ENCODE results near the gene TRERF1. TPM values are rescaled to one million over a fixed set of nuclear protein-coding genes. Genes with fewer than 3 reads are reported as not detected.
A peak's percentile ranks its signal among the peaks of the same experiment; 100 is the strongest.

The TRERF1 gene, protein sequence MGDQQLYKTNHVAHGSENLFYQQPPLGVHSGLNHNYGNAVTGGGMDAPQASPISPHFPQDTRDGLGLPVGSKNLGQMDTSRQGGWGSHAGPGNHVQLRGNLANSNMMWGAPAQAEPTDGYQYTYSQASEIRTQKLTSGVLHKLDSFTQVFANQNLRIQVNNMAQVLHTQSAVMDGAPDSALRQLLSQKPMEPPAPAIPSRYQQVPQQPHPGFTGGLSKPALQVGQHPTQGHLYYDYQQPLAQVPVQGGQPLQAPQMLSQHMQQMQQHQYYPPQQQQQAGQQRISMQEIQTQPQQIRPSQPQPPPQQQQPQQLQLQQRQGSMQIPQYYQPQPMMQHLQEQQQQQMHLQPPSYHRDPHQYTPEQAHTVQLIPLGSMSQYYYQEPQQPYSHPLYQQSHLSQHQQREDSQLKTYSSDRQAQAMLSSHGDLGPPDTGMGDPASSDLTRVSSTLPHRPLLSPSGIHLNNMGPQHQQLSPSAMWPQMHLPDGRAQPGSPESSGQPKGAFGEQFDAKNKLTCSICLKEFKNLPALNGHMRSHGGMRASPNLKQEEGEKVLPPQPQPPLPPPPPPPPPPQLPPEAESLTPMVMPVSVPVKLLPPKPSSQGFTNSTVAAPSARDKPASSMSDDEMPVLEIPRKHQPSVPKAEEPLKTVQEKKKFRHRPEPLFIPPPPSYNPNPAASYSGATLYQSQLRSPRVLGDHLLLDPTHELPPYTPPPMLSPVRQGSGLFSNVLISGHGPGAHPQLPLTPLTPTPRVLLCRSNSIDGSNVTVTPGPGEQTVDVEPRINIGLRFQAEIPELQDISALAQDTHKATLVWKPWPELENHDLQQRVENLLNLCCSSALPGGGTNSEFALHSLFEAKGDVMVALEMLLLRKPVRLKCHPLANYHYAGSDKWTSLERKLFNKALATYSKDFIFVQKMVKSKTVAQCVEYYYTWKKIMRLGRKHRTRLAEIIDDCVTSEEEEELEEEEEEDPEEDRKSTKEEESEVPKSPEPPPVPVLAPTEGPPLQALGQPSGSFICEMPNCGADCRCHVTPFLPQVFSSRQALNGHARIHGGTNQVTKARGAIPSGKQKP (N-terminal part only)
- 3.7 TPM for total RNA-seq

DNA sequence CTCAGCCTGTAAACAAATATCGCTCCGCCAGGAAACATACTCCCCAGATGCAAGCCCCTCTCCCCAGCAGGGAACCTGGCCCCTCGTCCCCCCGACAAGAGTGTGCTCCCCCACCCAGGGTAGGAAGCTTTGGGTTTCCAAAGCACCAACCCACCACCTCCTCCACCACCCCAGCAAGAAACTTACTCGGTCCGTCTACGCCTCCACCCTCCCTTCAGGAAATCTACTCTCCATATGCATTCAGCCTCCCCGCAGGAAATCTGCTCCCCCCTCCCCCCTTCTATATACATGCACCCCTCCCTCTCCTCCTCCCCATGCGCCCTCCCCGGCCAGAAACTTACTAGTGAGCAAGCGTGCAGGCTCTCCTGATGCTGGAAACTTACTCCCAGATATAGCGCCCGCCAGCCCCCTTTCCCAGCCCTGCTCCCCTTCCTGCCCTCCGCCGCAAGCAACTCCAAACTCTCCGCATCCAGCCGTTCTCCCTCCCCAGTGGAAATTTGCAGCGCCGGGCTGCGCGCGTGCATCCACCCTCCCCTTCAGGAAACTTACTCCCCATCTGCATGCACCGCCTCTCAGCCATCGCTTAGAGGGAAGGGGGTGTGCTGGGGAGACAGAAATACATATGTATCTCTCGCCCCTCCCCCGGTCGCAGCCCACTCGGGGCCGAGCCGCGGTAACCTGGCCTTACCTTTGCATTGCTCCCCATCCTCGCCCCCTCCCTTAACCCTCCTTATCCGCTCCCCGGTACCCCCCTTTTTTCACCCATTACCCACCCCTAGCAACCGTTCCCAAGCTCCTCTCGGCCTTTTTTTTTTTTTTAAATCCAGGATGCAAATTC is at the start of gene TRERF1:
TRERF1 (minus strand) TSS at position 594 of the 838 bp plus-strand sequence. CDS start 182,336 bp downstream, outside the sequence.
- H3K4me1 ChIP-seq (ENCODE audit: control insufficient read depth in 3 of 3, insufficient read depth in 3 of 3, low read length in 3 of 3): peaks cover 20 to 25% (median 21%) of the 10 kb centered on the region in 3 donors
- no peaks in the 10 kb centered on the region for H3K9me3 ChIP-seq (ENCODE audit: control insufficient read depth in 3 of 3, low read length in 3 of 3)
- peak within 1 kb of the TSS; percentile 64 for H3K27ac ChIP-seq (ENCODE audit: low read depth, low read length)
- H3K4me3 ChIP-seq (ENCODE audit: low read length in 3 of 3): peak within 1 kb of the TSS; percentile 81 to 86 (median 83)
- H3K9ac ChIP-seq (ENCODE audit: low read depth in 1 of 3, low read length in 3 of 3): peak within 1 kb of the TSS; percentile 64 to 80 (median 79)
- H3K36me3 ChIP-seq (ENCODE audit: control insufficient read depth in 3 of 3, insufficient read depth in 3 of 3, low read length in 3 of 3): no peaks in the 10 kb centered on the region
- H3K27me3 ChIP-seq (ENCODE audit: control insufficient read depth in 3 of 3, insufficient read depth in 3 of 3, low read length in 3 of 3): no peaks in the 10 kb centered on the region

GRCh38 chr6:42498473-42499128 is 46.9 kb upstream of the TRERF1 start:
- no peaks in the 10 kb centered on the region for H3K9me3 ChIP-seq (ENCODE audit: control insufficient read depth in 3 of 3, low read length in 3 of 3)
- H3K27ac ChIP-seq (ENCODE audit: low read depth, low read length): no peak overlapping the region
- no peak overlapping the region for H3K9ac ChIP-seq (ENCODE audit: low read depth in 1 of 3, low read length in 3 of 3)

DNA sequence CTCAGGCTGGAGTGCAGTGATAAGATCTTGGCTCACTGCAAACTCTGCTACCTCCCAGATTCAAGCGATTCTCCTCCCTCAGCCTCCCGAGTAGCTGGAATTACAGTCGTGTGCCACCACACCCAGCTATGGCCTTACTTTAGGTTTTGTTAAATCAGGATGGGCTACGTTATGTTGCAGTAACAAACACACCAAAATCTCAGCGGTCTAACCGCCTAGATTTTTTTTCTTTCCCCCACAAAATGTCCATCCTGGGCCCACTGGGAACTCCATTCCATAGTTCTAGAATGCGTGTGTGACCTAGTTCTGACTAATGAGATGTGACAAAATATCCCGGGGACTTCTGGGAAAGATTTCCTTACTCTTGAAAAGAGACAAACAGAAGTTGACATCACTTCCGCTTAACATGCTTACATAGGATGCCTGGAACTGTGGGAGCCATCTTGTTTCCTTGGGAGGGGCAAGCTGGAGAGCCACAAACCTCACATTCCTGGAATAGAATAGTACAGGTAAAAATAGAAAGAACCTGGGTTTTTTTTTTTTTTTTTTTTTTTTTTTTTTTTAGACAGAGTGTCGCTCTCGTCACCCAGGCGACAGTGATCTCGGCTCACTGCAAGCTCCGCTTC is 42.3 kb upstream of the TRERF1 start:
- no peak overlapping the region for H3K4me3 ChIP-seq (ENCODE audit: low read length in 3 of 3)
- H3K4me1 ChIP-seq (ENCODE audit: control insufficient read depth in 3 of 3, insufficient read depth in 3 of 3, low read length in 3 of 3): no peaks in the 10 kb centered on the region
- H3K36me3 ChIP-seq (ENCODE audit: control insufficient read depth in 3 of 3, insufficient read depth in 3 of 3, low read length in 3 of 3): no peaks in the 10 kb centered on the region
- H3K9ac ChIP-seq (ENCODE audit: low read depth in 1 of 3, low read length in 3 of 3): no peak overlapping the region
- no peaks in the 10 kb centered on the region for H3K9me3 ChIP-seq (ENCODE audit: control insufficient read depth in 3 of 3, low read length in 3 of 3)
- H3K27ac ChIP-seq (ENCODE audit: low read depth, low read length): no peak overlapping the region
- no peaks in the 10 kb centered on the region for H3K27me3 ChIP-seq (ENCODE audit: control insufficient read depth in 3 of 3, insufficient read depth in 3 of 3, low read length in 3 of 3)

More at GRCh38 chr6:42498473-42499128, 46.9 kb upstream of the TRERF1 start:
- no peaks in the 10 kb centered on the region for H3K4me1 ChIP-seq (ENCODE audit: control insufficient read depth in 3 of 3, insufficient read depth in 3 of 3, low read length in 3 of 3)
- H3K36me3 ChIP-seq (ENCODE audit: control insufficient read depth in 3 of 3, insufficient read depth in 3 of 3, low read length in 3 of 3): no peaks in the 10 kb centered on the region
- H3K27me3 ChIP-seq (ENCODE audit: control insufficient read depth in 3 of 3, insufficient read depth in 3 of 3, low read length in 3 of 3): no peaks in the 10 kb centered on the region
- H3K4me3 ChIP-seq (ENCODE audit: low read length in 3 of 3): no peak overlapping the region

DNA sequence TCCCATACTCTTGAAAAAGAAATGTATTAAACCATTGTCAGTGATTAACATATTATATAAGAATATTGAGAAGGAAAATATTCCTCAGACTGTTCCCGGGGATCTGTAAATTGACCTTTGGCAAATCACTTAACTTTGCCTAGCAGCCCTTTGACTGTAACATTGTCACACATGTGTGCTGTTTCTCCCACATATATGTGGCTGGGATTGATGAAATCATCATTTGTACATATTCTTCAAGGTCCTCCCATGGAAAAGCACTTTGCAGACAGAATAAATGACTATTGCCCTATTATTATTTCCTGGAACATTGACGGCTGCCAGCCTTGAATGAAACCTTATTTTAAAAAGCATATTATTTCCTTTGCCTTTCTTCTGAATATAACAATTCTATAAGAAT is 36.4 kb upstream of the TRERF1 start:
- Histone ChIP-seq H3K27me3 (ENCODE audit: control insufficient read depth in 3 of 3, insufficient read depth in 3 of 3, low read length in 3 of 3) (no peaks in the 10 kb centered on the region), H3K27ac (ENCODE audit: low read depth, low read length) (no peak overlapping the region), H3K4me1 (ENCODE audit: control insufficient read depth in 3 of 3, insufficient read depth in 3 of 3, low read length in 3 of 3) (no peaks in the 10 kb centered on the region), H3K9ac (ENCODE audit: low read depth in 1 of 3, low read length in 3 of 3) (no peak overlapping the region), H3K36me3 (ENCODE audit: control insufficient read depth in 3 of 3, insufficient read depth in 3 of 3, low read length in 3 of 3) (no peaks in the 10 kb centered on the region), H3K9me3 (ENCODE audit: control insufficient read depth in 3 of 3, low read length in 3 of 3) (no peaks in the 10 kb centered on the region), H3K4me3 (ENCODE audit: low read length in 3 of 3) (no peak overlapping the region)

DNA sequence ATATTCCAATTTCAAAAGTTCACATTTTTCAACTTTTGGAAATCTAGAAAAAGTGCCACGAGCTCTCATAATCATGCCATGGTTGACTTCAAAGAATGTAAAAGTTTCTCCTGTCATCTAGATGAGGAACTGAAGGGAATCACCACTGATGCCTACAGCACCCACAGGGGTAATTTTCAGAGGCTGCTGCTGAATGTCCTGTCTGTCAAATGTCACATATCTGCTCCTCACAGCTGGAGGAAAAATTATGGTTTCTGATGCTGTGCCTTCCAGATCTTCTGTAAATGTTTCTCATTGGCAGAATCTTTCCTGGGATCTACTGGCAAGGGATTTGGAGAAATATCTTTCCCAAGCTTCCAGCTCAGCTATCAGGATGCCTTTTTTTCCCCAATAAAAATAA is 32.5 kb upstream of the TRERF1 start:
- Histone ChIP-seq H3K9me3 (ENCODE audit: control insufficient read depth in 3 of 3, low read length in 3 of 3) (no peaks in the 10 kb centered on the region), H3K36me3 (ENCODE audit: control insufficient read depth in 3 of 3, insufficient read depth in 3 of 3, low read length in 3 of 3) (no peaks in the 10 kb centered on the region), H3K4me3 (ENCODE audit: low read length in 3 of 3) (no peak overlapping the region), H3K4me1 (ENCODE audit: control insufficient read depth in 3 of 3, insufficient read depth in 3 of 3, low read length in 3 of 3) (no peaks in the 10 kb centered on the region), H3K9ac (ENCODE audit: low read depth in 1 of 3, low read length in 3 of 3) (no peak overlapping the region), H3K27me3 (ENCODE audit: control insufficient read depth in 3 of 3, insufficient read depth in 3 of 3, low read length in 3 of 3) (no peaks in the 10 kb centered on the region), H3K27ac (ENCODE audit: low read depth, low read length) (no peak overlapping the region)

GRCh38 chr6:42482174-42482573 is 30.4 kb upstream of the TRERF1 start:
- Histone ChIP-seq H3K4me3 (ENCODE audit: low read length in 3 of 3) (no peak overlapping the region), H3K4me1 (ENCODE audit: control insufficient read depth in 3 of 3, insufficient read depth in 3 of 3, low read length in 3 of 3) (no peaks in the 10 kb centered on the region), H3K9me3 (ENCODE audit: control insufficient read depth in 3 of 3, low read length in 3 of 3) (no peaks in the 10 kb centered on the region), H3K36me3 (ENCODE audit: control insufficient read depth in 3 of 3, insufficient read depth in 3 of 3, low read length in 3 of 3) (no peaks in the 10 kb centered on the region), H3K27me3 (ENCODE audit: control insufficient read depth in 3 of 3, insufficient read depth in 3 of 3, low read length in 3 of 3) (no peaks in the 10 kb centered on the region), H3K9ac (ENCODE audit: low read depth in 1 of 3, low read length in 3 of 3) (no peak overlapping the region), H3K27ac (ENCODE audit: low read depth, low read length) (no peak overlapping the region)

DNA sequence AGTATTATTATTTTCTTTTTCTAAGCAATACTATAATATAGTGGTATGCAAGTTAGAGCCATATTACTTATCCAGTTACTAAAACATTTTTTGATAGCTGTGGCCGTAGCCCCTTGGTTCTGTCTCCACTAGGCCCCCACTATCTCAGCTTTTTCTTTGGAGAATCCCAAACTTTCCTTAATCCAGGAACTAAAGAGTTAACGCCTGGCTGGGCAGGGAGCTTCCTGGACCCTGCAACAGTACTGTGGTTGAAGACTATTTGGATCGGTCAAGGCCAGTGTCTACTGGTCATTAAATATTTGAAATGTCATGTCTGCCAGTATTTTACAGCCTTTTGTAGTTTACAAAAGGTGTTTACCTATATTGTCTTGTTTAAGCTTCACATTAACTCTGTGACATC is 20.0 kb upstream of the TRERF1 start:
- Histone ChIP-seq H3K9ac (ENCODE audit: low read depth in 1 of 3, low read length in 3 of 3) (no peak overlapping the region), H3K36me3 (ENCODE audit: control insufficient read depth in 3 of 3, insufficient read depth in 3 of 3, low read length in 3 of 3) (no peaks in the 10 kb centered on the region), H3K4me1 (ENCODE audit: control insufficient read depth in 3 of 3, insufficient read depth in 3 of 3, low read length in 3 of 3) (no peaks in the 10 kb centered on the region), H3K4me3 (ENCODE audit: low read length in 3 of 3) (no peak overlapping the region), H3K27ac (ENCODE audit: low read depth, low read length) (no peak overlapping the region), H3K27me3 (ENCODE audit: control insufficient read depth in 3 of 3, insufficient read depth in 3 of 3, low read length in 3 of 3) (no peaks in the 10 kb centered on the region), H3K9me3 (ENCODE audit: control insufficient read depth in 3 of 3, low read length in 3 of 3) (peaks cover 0 to 3% (median 0%) of the 10 kb centered on the region in 3 donors)

DNA sequence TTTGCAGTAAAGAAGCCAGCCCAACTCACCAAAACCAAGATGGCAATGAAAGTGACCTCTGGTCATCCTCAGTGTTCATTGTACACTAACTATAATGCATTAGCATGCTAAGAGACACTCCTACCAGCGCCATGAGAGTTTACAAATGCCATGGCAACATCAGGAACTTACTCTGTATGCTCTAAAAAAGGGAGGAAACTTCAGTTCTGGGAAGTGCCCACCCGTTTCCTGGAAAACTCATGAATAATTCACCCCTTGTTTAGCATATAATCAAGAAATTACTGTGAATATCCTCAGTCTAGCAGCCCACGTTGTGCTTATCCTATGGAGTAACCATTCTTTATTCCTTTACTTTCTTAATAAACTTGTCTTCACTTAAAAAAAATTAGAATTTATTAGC is 19.4 kb upstream of the TRERF1 start:
- H3K27me3 ChIP-seq (ENCODE audit: control insufficient read depth in 3 of 3, insufficient read depth in 3 of 3, low read length in 3 of 3): no peaks in the 10 kb centered on the region
- no peaks in the 10 kb centered on the region for H3K36me3 ChIP-seq (ENCODE audit: control insufficient read depth in 3 of 3, insufficient read depth in 3 of 3, low read length in 3 of 3)
- no peak overlapping the region for H3K4me3 ChIP-seq (ENCODE audit: low read length in 3 of 3)
- H3K4me1 ChIP-seq (ENCODE audit: control insufficient read depth in 3 of 3, insufficient read depth in 3 of 3, low read length in 3 of 3): no peaks in the 10 kb centered on the region
- no peak overlapping the region for H3K27ac ChIP-seq (ENCODE audit: low read depth, low read length)
- H3K9me3 ChIP-seq (ENCODE audit: control insufficient read depth in 3 of 3, low read length in 3 of 3): peaks cover 0 to 3% (median 0%) of the 10 kb centered on the region in 3 donors
- no peak overlapping the region for H3K9ac ChIP-seq (ENCODE audit: low read depth in 1 of 3, low read length in 3 of 3)

DNA sequence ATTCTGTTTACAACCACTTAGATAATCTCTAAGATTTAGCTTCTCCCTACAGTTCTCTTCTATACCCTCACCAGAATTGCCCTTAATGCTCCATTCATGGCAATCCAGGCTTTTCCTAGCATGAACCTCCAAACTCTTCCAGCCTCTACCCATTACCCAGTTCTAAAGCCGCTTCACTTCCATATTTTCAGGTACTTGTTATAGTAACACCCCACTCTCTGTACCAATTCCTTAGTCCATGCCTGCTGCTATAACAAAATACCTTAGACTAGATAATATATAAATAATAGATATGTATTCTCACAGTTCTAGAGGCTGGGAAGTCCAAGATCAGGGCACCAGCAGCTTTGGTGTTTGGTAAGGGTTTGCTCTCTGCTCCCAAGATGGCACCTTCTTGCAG is 16.5 kb upstream of the TRERF1 start:
- H3K9me3 ChIP-seq (ENCODE audit: control insufficient read depth in 3 of 3, low read length in 3 of 3): peaks cover 0 to 3% (median 0%) of the 10 kb centered on the region in 3 donors
- H3K36me3 ChIP-seq (ENCODE audit: control insufficient read depth in 3 of 3, insufficient read depth in 3 of 3, low read length in 3 of 3): no peaks in the 10 kb centered on the region
- no peak overlapping the region for H3K9ac ChIP-seq (ENCODE audit: low read depth in 1 of 3, low read length in 3 of 3)
- no peaks in the 10 kb centered on the region for H3K27me3 ChIP-seq (ENCODE audit: control insufficient read depth in 3 of 3, insufficient read depth in 3 of 3, low read length in 3 of 3)
- H3K27ac ChIP-seq (ENCODE audit: low read depth, low read length): no peak overlapping the region
- H3K4me1 ChIP-seq (ENCODE audit: control insufficient read depth in 3 of 3, insufficient read depth in 3 of 3, low read length in 3 of 3): no peaks in the 10 kb centered on the region
- H3K4me3 ChIP-seq (ENCODE audit: low read length in 3 of 3): no peak overlapping the region

All from skeletal muscle tissue (tissue), 4 donors.